HEK293T (cell line): Measurements from ENCODE around the gene PITX3.

Experiments
- CTBP1 ChIP-seq: fragments of 450-650 bp; IDR thresholded peaks from 2 replicates; pipeline ENCODE4 v1.6.1; 2016; ENCODE audit warnings: borderline replicate concordance
- ELF4 ChIP-seq: fragments of 450-650 bp; IDR thresholded peaks from 2 replicates; pipeline ENCODE4 v1.6.1; 2017; ENCODE audit warnings: antibody characterized with exemption
- FOXA1 ChIP-seq: fragments of 450-650 bp; IDR thresholded peaks from 2 replicates; pipeline ENCODE4 v1.6.1; 2016; ENCODE audit warnings: mild to moderate bottlenecking
- FOXK2 ChIP-seq: fragments of 450-650 bp; IDR thresholded peaks from 2 replicates; pipeline ENCODE4 v1.6.1; 2016; ENCODE audit warnings: mild to moderate bottlenecking
- FOXM1 ChIP-seq: fragments of 450-650 bp; IDR thresholded peaks from 2 replicates; pipeline ENCODE4 v1.6.1; 2017; ENCODE audit warnings: mild to moderate bottlenecking, borderline replicate concordance
- HDGF ChIP-seq: fragments of 450-650 bp; IDR thresholded peaks from 2 replicates; pipeline ENCODE4 v1.6.1; 2017; ENCODE audit warnings: antibody characterized with exemption, borderline replicate concordance
- NFRKB ChIP-seq: fragments of 450-650 bp; IDR thresholded peaks from 2 replicates; pipeline ENCODE4 v1.6.1; 2016; ENCODE audit warnings: mild to moderate bottlenecking, moderate library complexity
- SUZ12 ChIP-seq: fragments of 450-650 bp; IDR thresholded peaks from 2 replicates; pipeline ENCODE4 v1.6.1; 2016; ENCODE audit warnings: mild to moderate bottlenecking
- TARDBP ChIP-seq: fragments of 450-650 bp; IDR thresholded peaks from 2 replicates; pipeline ENCODE4 v1.6.1; 2016
- TF ChIP-seq, protein P1 (sequence below): fragments of 450-650 bp; IDR thresholded peaks from 2 replicates; pipeline ENCODE4 v1.6.1; 2016

GRCh38 chr10:102255404-102255803 is 14.1 kb upstream of the PITX3 start:
- no peak for TF ChIP-seq FOXK2
- no peak for TF ChIP-seq HDGF
- TF ChIP-seq NFRKB, result no peak
- TF ChIP-seq TARDBP, result no peak
- no peak for TF ChIP-seq FOXA1
- TF ChIP-seq SUZ12, result no peak
- no peak for TF ChIP-seq CTBP1
- no peak for TF ChIP-seq ELF4
- TF ChIP-seq, protein P1, sequence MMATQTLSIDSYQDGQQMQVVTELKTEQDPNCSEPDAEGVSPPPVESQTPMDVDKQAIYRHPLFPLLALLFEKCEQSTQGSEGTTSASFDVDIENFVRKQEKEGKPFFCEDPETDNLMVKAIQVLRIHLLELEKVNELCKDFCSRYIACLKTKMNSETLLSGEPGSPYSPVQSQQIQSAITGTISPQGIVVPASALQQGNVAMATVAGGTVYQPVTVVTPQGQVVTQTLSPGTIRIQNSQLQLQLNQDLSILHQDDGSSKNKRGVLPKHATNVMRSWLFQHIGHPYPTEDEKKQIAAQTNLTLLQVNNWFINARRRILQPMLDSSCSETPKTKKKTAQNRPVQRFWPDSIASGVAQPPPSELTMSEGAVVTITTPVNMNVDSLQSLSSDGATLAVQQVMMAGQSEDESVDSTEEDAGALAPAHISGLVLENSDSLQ, result no peak
- no peak for TF ChIP-seq FOXM1
